ENCODE results near the gene ANXA6.

The ANXA6 gene

DNA sequence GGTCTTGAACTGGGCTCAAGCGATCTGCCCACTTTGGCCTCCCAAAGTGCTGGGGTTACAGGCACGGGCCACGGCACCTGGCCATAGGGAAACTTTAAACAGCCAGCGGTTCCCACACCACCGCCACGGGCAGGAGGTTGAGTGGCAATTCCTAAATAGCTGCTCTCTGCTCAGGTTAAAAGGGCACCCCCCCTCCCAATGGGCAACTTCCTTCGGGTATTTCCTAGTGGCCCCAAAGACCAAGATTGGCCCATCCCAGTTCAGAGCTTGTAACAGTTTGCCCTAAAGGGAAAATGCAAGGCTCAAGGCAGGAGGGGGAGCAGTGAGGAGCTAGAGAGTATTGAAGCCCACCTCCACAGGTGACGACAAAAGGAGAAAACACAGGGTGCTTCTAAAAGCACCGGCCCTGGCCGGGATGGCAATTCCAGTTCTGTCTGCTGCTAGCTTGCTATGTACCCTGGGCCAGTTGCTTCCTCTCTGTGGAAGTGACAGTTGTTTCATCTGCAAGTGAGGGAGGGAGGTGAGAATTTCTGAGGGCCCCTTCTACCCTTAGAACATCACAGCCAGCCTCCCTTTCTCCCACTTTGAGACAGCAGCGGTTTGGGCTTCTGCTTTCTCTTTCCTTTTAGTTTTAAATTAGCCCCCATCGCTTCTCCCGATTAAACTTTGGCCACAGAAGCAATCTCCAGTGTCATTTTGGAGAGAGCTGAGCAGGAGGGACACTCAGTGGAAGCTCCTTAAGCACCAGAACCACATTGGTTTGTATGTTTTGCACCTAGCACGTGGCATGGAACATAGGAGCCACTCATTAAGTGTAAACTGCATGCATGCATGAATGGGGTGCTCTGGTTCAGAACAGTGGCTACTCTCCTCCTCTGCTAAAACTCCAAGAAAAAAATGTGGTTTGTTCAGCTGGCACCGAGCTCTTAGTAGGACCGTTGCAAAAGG is 59.5 kb downstream of the ANXA6 start:
- no peaks in the 10 kb centered on the region for H3K9me3 ChIP-seq (ENCODE audit: control insufficient read depth in 5 of 5, low read length in 5 of 5)
- peak overlapping the region in 1 of 5 donors; percentile 39 for H3K9ac ChIP-seq (ENCODE audit: low read length in 5 of 5)

GRCh38 chr5:151097061-151097460 is 60.5 kb downstream of the ANXA6 start:
- H3K4me3 ChIP-seq (ENCODE audit: low read depth in 1 of 5, low read length in 5 of 5) = no peak overlapping the region
- no peaks in the 10 kb centered on the region for H3K27me3 ChIP-seq (ENCODE audit: control insufficient read depth in 5 of 5, insufficient read depth in 4 of 5, low read length in 5 of 5)
- peak overlapping the region; percentile 98 for H3K27ac ChIP-seq (ENCODE audit: low read depth, low read length)
- H3K4me1 ChIP-seq (ENCODE audit: control insufficient read depth in 5 of 5, insufficient read depth in 5 of 5, low read length in 5 of 5) = peaks cover 27 to 87% (median 78%) of the 10 kb centered on the region in 5 donors
- H3K9ac ChIP-seq (ENCODE audit: low read length in 5 of 5) = peak overlapping the region in 1 of 5 donors; percentile 39
- H3K9me3 ChIP-seq (ENCODE audit: control insufficient read depth in 5 of 5, low read length in 5 of 5) = no peaks in the 10 kb centered on the region
- H3K36me3 ChIP-seq (ENCODE audit: control insufficient read depth in 5 of 5, insufficient read depth in 5 of 5, low read length in 5 of 5) = peaks cover 0 to 30% (median 20%) of the 10 kb centered on the region in 5 donors

More for the DNA sequence above, 59.5 kb downstream of the ANXA6 start:
- Histone ChIP-seq H3K27ac (ENCODE audit: low read depth, low read length) (peak overlapping the region; percentile 98), H3K4me3 (ENCODE audit: low read depth in 1 of 5, low read length in 5 of 5) (no peak overlapping the region), H3K4me1 (ENCODE audit: control insufficient read depth in 5 of 5, insufficient read depth in 5 of 5, low read length in 5 of 5) (peaks cover 27 to 88% (median 77%) of the 10 kb centered on the region in 5 donors), H3K36me3 (ENCODE audit: control insufficient read depth in 5 of 5, insufficient read depth in 5 of 5, low read length in 5 of 5) (peaks cover 0 to 36% (median 20%) of the 10 kb centered on the region in 5 donors), H3K27me3 (ENCODE audit: control insufficient read depth in 5 of 5, insufficient read depth in 4 of 5, low read length in 5 of 5) (no peaks in the 10 kb centered on the region)

- Histone ChIP-seq H3K27me3 (ENCODE audit: control insufficient read depth in 5 of 5, insufficient read depth in 4 of 5, low read length in 5 of 5) (no peaks in the 10 kb centered on the region), H3K27ac (ENCODE audit: low read depth, low read length) (peak overlapping the region; percentile 98), H3K4me1 (ENCODE audit: control insufficient read depth in 5 of 5, insufficient read depth in 5 of 5, low read length in 5 of 5) (peaks cover 27 to 86% (median 69%) of the 10 kb centered on the region in 5 donors), H3K36me3 (ENCODE audit: control insufficient read depth in 5 of 5, insufficient read depth in 5 of 5, low read length in 5 of 5) (peaks cover 0 to 21% (median 10%) of the 10 kb centered on the region in 5 donors), H3K9ac (ENCODE audit: low read length in 5 of 5) (peak overlapping the region in 4 of 5 donors; percentile 68 to 77 (median 72)), H3K4me3 (ENCODE audit: low read depth in 1 of 5, low read length in 5 of 5) (no peak overlapping the region), H3K9me3 (ENCODE audit: control insufficient read depth in 5 of 5, low read length in 5 of 5) (no peaks in the 10 kb centered on the region)
Observed at GRCh38 chr5:151096001-151096373, 61.6 kb downstream of the ANXA6 start.

DNA sequence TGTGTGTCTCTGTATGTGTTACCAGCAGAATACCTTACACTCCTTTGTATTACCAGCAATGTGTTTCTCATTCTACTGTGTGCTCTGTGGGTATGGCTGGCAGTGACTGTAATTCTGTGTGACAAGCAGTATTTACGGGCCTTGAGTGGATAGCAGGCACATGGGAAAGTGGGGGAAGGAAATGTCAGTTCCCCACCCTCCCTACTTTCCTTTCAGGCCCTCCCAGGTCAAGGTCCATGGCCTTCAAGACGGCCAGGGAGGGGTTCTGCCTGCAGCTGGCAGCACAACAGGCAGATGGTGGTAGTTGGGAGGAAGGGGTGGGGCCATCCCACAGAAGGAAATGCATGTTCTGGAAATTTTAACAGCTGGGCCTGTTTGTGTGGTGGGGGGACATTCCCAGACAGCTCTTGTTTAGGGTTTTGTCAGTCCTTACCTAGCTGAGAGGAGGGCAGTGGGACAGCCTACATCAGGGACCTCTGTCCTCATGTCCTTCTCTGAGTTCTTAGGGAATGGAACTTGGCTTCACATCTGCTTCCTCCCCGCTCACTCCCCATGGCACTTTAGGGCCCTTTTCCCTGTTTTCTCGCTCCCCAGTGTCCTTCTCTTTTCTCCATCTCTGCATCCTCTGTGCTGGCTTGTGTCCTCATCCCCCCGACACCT is 62.1 kb downstream of the ANXA6 start:
- H3K27me3 ChIP-seq (ENCODE audit: control insufficient read depth in 5 of 5, insufficient read depth in 4 of 5, low read length in 5 of 5) = no peaks in the 10 kb centered on the region
- peak overlapping the region in 2 of 5 donors; percentile 5 to 23 for H3K4me3 ChIP-seq (ENCODE audit: low read depth in 1 of 5, low read length in 5 of 5)
- H3K9me3 ChIP-seq (ENCODE audit: control insufficient read depth in 5 of 5, low read length in 5 of 5) = no peaks in the 10 kb centered on the region
- peak overlapping the region; percentile 35 to 77 (median 69) for H3K9ac ChIP-seq (ENCODE audit: low read length in 5 of 5)
- peaks cover 0 to 15% (median 6%) of the 10 kb centered on the region in 5 donors for H3K36me3 ChIP-seq (ENCODE audit: control insufficient read depth in 5 of 5, insufficient read depth in 5 of 5, low read length in 5 of 5)
- peaks cover 27 to 80% (median 65%) of the 10 kb centered on the region in 5 donors for H3K4me1 ChIP-seq (ENCODE audit: control insufficient read depth in 5 of 5, insufficient read depth in 5 of 5, low read length in 5 of 5)
- H3K27ac ChIP-seq (ENCODE audit: low read depth, low read length) = peak overlapping the region; percentile 98

GRCh38 chr5:151094852-151095245 is 62.7 kb downstream of the ANXA6 start:
- Histone ChIP-seq H3K9ac (ENCODE audit: low read length in 5 of 5) (peak overlapping the region; percentile 35 to 77 (median 71)), H3K9me3 (ENCODE audit: control insufficient read depth in 5 of 5, low read length in 5 of 5) (no peaks in the 10 kb centered on the region), H3K27ac (ENCODE audit: low read depth, low read length) (peak overlapping the region; percentile 98), H3K36me3 (ENCODE audit: control insufficient read depth in 5 of 5, insufficient read depth in 5 of 5, low read length in 5 of 5) (peaks cover 0 to 12% (median 2%) of the 10 kb centered on the region in 5 donors), H3K4me1 (ENCODE audit: control insufficient read depth in 5 of 5, insufficient read depth in 5 of 5, low read length in 5 of 5) (peaks cover 27 to 75% (median 66%) of the 10 kb centered on the region in 5 donors), H3K4me3 (ENCODE audit: low read depth in 1 of 5, low read length in 5 of 5) (peak overlapping the region in 2 of 5 donors; percentile 1 to 23), H3K27me3 (ENCODE audit: control insufficient read depth in 5 of 5, insufficient read depth in 4 of 5, low read length in 5 of 5) (no peaks in the 10 kb centered on the region)

DNA sequence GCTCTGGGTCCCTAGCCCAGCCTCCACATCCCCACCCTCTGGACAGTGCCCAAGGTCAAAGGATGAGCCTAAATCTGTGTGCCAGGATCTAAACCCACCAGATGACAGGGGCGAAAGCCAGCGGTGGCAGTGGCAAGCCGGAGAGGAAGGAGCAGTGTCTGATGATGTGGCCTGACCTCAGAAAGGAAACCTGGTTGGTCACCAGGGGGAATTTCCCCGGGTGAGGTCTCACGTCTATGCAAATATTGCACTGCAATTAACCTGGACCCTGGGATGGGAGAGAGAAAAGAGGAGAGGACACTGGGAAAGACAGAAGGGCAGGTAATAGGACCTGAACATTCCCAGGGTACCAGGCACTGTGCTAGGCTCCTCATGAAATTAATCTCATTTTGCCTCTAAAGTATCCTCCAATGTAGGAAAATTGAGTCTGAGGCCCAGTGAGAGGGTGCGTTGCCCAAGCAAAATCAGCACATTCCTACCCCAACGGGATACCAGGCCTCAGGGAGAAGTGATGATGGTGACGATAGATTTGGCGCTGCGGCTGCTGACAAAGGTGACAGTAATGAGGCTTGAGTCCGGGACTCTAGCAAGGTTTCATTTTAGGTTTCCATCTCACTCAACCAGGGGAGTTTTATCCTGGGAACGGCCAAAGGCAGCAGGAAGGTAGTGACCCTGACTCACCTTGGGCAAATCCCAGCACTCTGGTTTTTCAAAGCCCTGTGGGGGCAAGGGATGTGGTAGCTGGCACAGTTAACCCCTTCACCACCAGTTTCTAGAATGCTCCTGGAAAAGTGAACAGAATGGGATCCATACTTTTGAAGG is 63.3 kb downstream of the ANXA6 start:
- no peaks in the 10 kb centered on the region for H3K27me3 ChIP-seq (ENCODE audit: control insufficient read depth in 5 of 5, insufficient read depth in 4 of 5, low read length in 5 of 5)
- H3K4me3 ChIP-seq (ENCODE audit: low read depth in 1 of 5, low read length in 5 of 5) = peak overlapping the region in 3 of 5 donors; percentile 7 to 42 (median 8)
- H3K9me3 ChIP-seq (ENCODE audit: control insufficient read depth in 5 of 5, low read length in 5 of 5) = no peaks in the 10 kb centered on the region
- peaks cover 27 to 80% (median 67%) of the 10 kb centered on the region in 5 donors for H3K4me1 ChIP-seq (ENCODE audit: control insufficient read depth in 5 of 5, insufficient read depth in 5 of 5, low read length in 5 of 5)
- peaks cover 0 to 12% (median 2%) of the 10 kb centered on the region in 5 donors for H3K36me3 ChIP-seq (ENCODE audit: control insufficient read depth in 5 of 5, insufficient read depth in 5 of 5, low read length in 5 of 5)
- H3K9ac ChIP-seq (ENCODE audit: low read length in 5 of 5) = peak overlapping the region in 4 of 5 donors; percentile 68 to 77 (median 74)
- peak overlapping the region; percentile 98 for H3K27ac ChIP-seq (ENCODE audit: low read depth, low read length)

GRCh38 chr5:151093476-151093889 is 64.1 kb downstream of the ANXA6 start:
- Histone ChIP-seq H3K27me3 (ENCODE audit: control insufficient read depth in 5 of 5, insufficient read depth in 4 of 5, low read length in 5 of 5) (no peaks in the 10 kb centered on the region), H3K9ac (ENCODE audit: low read length in 5 of 5) (peak overlapping the region in 4 of 5 donors; percentile 68 to 77 (median 74)), H3K9me3 (ENCODE audit: control insufficient read depth in 5 of 5, low read length in 5 of 5) (no peaks in the 10 kb centered on the region), H3K27ac (ENCODE audit: low read depth, low read length) (peak overlapping the region; percentile 98), H3K4me3 (ENCODE audit: low read depth in 1 of 5, low read length in 5 of 5) (peak overlapping the region in 1 of 5 donors; percentile 42), H3K36me3 (ENCODE audit: control insufficient read depth in 5 of 5, insufficient read depth in 5 of 5, low read length in 5 of 5) (peaks cover 0 to 6% (median 2%) of the 10 kb centered on the region in 5 donors), H3K4me1 (ENCODE audit: control insufficient read depth in 5 of 5, insufficient read depth in 5 of 5, low read length in 5 of 5) (peaks cover 27 to 72% (median 64%) of the 10 kb centered on the region in 5 donors)

GRCh38 chr5:151092762-151093161 is 64.8 kb downstream of the ANXA6 start:
- Histone ChIP-seq H3K27me3 (ENCODE audit: control insufficient read depth in 5 of 5, insufficient read depth in 4 of 5, low read length in 5 of 5) (no peaks in the 10 kb centered on the region), H3K4me1 (ENCODE audit: control insufficient read depth in 5 of 5, insufficient read depth in 5 of 5, low read length in 5 of 5) (peaks cover 27 to 65% (median 57%) of the 10 kb centered on the region in 5 donors), H3K27ac (ENCODE audit: low read depth, low read length) (peak overlapping the region; percentile 98), H3K9me3 (ENCODE audit: control insufficient read depth in 5 of 5, low read length in 5 of 5) (no peaks in the 10 kb centered on the region), H3K36me3 (ENCODE audit: control insufficient read depth in 5 of 5, insufficient read depth in 5 of 5, low read length in 5 of 5) (peaks cover 0 to 4% (median 0%) of the 10 kb centered on the region in 5 donors), H3K9ac (ENCODE audit: low read length in 5 of 5) (peak overlapping the region in 1 of 5 donors; percentile 60), H3K4me3 (ENCODE audit: low read depth in 1 of 5, low read length in 5 of 5) (no peak overlapping the region)

GRCh38 chr5:151089726-151090125 is 67.9 kb downstream of the ANXA6 start:
- Histone ChIP-seq H3K9me3 (ENCODE audit: control insufficient read depth in 5 of 5, low read length in 5 of 5) (no peaks in the 10 kb centered on the region), H3K4me3 (ENCODE audit: low read depth in 1 of 5, low read length in 5 of 5) (no peak overlapping the region), H3K36me3 (ENCODE audit: control insufficient read depth in 5 of 5, insufficient read depth in 5 of 5, low read length in 5 of 5) (no peaks in the 10 kb centered on the region), H3K4me1 (ENCODE audit: control insufficient read depth in 5 of 5, insufficient read depth in 5 of 5, low read length in 5 of 5) (peaks cover 20 to 62% (median 48%) of the 10 kb centered on the region in 5 donors), H3K9ac (ENCODE audit: low read length in 5 of 5) (no peak overlapping the region), H3K27ac (ENCODE audit: low read depth, low read length) (no peak overlapping the region), H3K27me3 (ENCODE audit: control insufficient read depth in 5 of 5, insufficient read depth in 4 of 5, low read length in 5 of 5) (no peaks in the 10 kb centered on the region)
